Right forelimb (tissue), 1 donor: ENCODE data around the gene BTG3.

Source experiments
- DNase-seq: peaks from one replicate; pipeline ENCODE4 v3.0.0-alpha.2; 2018

BTG3 gene

GRCh38 chr21:17612565-17613241, at the start of gene BTG3:
TSS of gene BTG3 (minus strand) at chr21:17612901. CDS start at chr21:17609144, 3,757 bp downstream.
- peak; percentile 92 for DNase-seq

- no peak for DNase-seq
Measured at GRCh38 chr21:17660862-17661261, 48.2 kb upstream of the BTG3 start.

GRCh38 chr21:17660452-17660851, 47.8 kb upstream of the BTG3 start:
- DNase-seq = no peak

- no peak for DNase-seq
Measured at GRCh38 chr21:17658931-17659330, 46.2 kb upstream of the BTG3 start.

GRCh38 chr21:17651526-17651925, 38.8 kb upstream of the BTG3 start:
- DNase-seq = no peak

- no peak for DNase-seq
Measured at GRCh38 chr21:17650292-17650691, 37.6 kb upstream of the BTG3 start.

GRCh38 chr21:17646790-17647189, 34.1 kb upstream of the BTG3 start:
- no peak for DNase-seq

- DNase-seq = no peak
Measured at GRCh38 chr21:17644186-17644585, 31.5 kb upstream of the BTG3 start.

- no peak for DNase-seq
Measured at GRCh38 chr21:17640821-17641220, 28.1 kb upstream of the BTG3 start.

- no peak for DNase-seq
Measured at GRCh38 chr21:17636711-17637110, 24.0 kb upstream of the BTG3 start.

- no peak for DNase-seq
Measured at GRCh38 chr21:17631195-17631594, 18.5 kb upstream of the BTG3 start.

- DNase-seq = no peak
Measured at GRCh38 chr21:17622018-17622417, 9.3 kb upstream of the BTG3 start.

GRCh38 chr21:17616831-17617230, 4.1 kb upstream of the BTG3 start:
- no peak for DNase-seq

- no peak for DNase-seq
Measured at GRCh38 chr21:17613242-17613676, 558 bp upstream of the BTG3 start.

- no peak for DNase-seq
Measured at GRCh38 chr21:17612023-17612564, 607 bp downstream of the BTG3 start.

- DNase-seq = peak; percentile 88
Measured at GRCh38 chr21:17611414-17612022, 1.2 kb downstream of the BTG3 start.

GRCh38 chr21:17610911-17611310, 1.8 kb downstream of the BTG3 start:
- peak; percentile 63 for DNase-seq

GRCh38 chr21:17609681-17610080, 3.0 kb downstream of the BTG3 start:
- no peak for DNase-seq

GRCh38 chr21:17607684-17608083, 5.0 kb downstream of the BTG3 start:
- no peak for DNase-seq

GRCh38 chr21:17602874-17603273, 9.8 kb downstream of the BTG3 start:
- DNase-seq = no peak

GRCh38 chr21:17598437-17598836, 14.3 kb downstream of the BTG3 start:
- DNase-seq = no peak

GRCh38 chr21:17597680-17598079, 15.0 kb downstream of the BTG3 start:
- DNase-seq = no peak

- DNase-seq = no peak
Measured at GRCh38 chr21:17590430-17590829, 22.3 kb downstream of the BTG3 start.

GRCh38 chr21:17585875-17586450, 26.7 kb downstream of the BTG3 start:
- no peak for DNase-seq
